Osteocyte (in vitro differentiated cells): ENCODE measurements around the gene NUTM2D. TPM values are rescaled to one million over a fixed set of nuclear protein-coding genes. Genes with fewer than 3 reads are reported as not detected.
"Not testable (repeated sequence)": the region's sequence is repeated elsewhere in the genome, so short reads cannot be mapped to it uniquely, and the experiment has no call there.

Experiments
- DNase-seq: peaks from one replicate; pipeline ENCODE4 v3.0.0; 2021; ENCODE audit warnings: mixed read lengths; ENCODE audit not compliant: unreplicated experiment; ENCODE audit errors: extremely low spot score
- H3K27ac Mint-ChIP-seq: one replicate; pipeline ENCODE4 v1.8.0; 2021; ENCODE audit warnings: mild to moderate bottlenecking, mixed read lengths; ENCODE audit not compliant: unreplicated experiment
- H3K27me3 Mint-ChIP-seq: one replicate; pipeline ENCODE4 v1.8.0; 2021; ENCODE audit warnings: mixed read lengths; ENCODE audit not compliant: unreplicated experiment
- H3K36me3 Mint-ChIP-seq: one replicate; pipeline ENCODE4 v1.8.0; 2021; ENCODE audit warnings: mixed read lengths; ENCODE audit not compliant: unreplicated experiment
- H3K4me1 Mint-ChIP-seq: one replicate; pipeline ENCODE4 v1.8.0; 2021; ENCODE audit warnings: mixed read lengths; ENCODE audit not compliant: unreplicated experiment
- H3K4me3 Mint-ChIP-seq: one replicate; pipeline ENCODE4 v1.8.0; 2021; ENCODE audit warnings: mild to moderate bottlenecking, moderate library complexity, mixed read lengths; ENCODE audit not compliant: unreplicated experiment
- H3K9me3 Mint-ChIP-seq: one replicate; pipeline ENCODE4 v1.8.0; 2021; ENCODE audit warnings: mixed read lengths; ENCODE audit not compliant: unreplicated experiment
- total RNA-seq: library from RNA; stranded (reverse); gene quantifications from 2 replicates; pipeline ENCODE4 v1.2.1, GENCODE V29; 2021

NUTM2D gene
- total RNA-seq, 1 donor from 2014 or later: 6.9 TPM

- DNase-seq, H3K27ac Mint-ChIP-seq, H3K4me3 Mint-ChIP-seq, H3K27me3 Mint-ChIP-seq, H3K36me3 Mint-ChIP-seq, H3K4me1 Mint-ChIP-seq, H3K9me3 Mint-ChIP-seq: not testable (repeated sequence)
Observed at GRCh38 chr10:87374091-87374490, 16.5 kb downstream of the NUTM2D start.

GRCh38 chr10:87379115-87379514, 21.6 kb downstream of the NUTM2D start:
- H3K36me3 Mint-ChIP-seq, H3K9me3 Mint-ChIP-seq, H3K4me3 Mint-ChIP-seq, DNase-seq, H3K27ac Mint-ChIP-seq, H3K4me1 Mint-ChIP-seq, H3K27me3 Mint-ChIP-seq: not testable (repeated sequence)

GRCh38 chr10:87383149-87383857, 25.8 kb downstream of the NUTM2D start:
- not testable (repeated sequence) for H3K9me3 Mint-ChIP-seq, H3K4me1 Mint-ChIP-seq, H3K36me3 Mint-ChIP-seq, H3K27me3 Mint-ChIP-seq, DNase-seq, H3K27ac Mint-ChIP-seq, H3K4me3 Mint-ChIP-seq

- not testable (repeated sequence) for H3K4me1 Mint-ChIP-seq, H3K27ac Mint-ChIP-seq, H3K27me3 Mint-ChIP-seq, DNase-seq, H3K36me3 Mint-ChIP-seq, H3K4me3 Mint-ChIP-seq, H3K9me3 Mint-ChIP-seq
Observed at GRCh38 chr10:87384283-87384682, 26.7 kb downstream of the NUTM2D start.

GRCh38 chr10:87385762-87386360, 28.3 kb downstream of the NUTM2D start:
- H3K27me3 Mint-ChIP-seq: not testable (repeated sequence)

GRCh38 chr10:87391360-87391759, 33.8 kb downstream of the NUTM2D start:
- peaks cover 16% of the 10 kb centered on the region for H3K27me3 Mint-ChIP-seq
- H3K27ac Mint-ChIP-seq, H3K36me3 Mint-ChIP-seq, H3K4me3 Mint-ChIP-seq, H3K4me1 Mint-ChIP-seq, DNase-seq, H3K9me3 Mint-ChIP-seq: not testable (repeated sequence)

More at GRCh38 chr10:87385762-87386360, 28.3 kb downstream of the NUTM2D start:
- H3K27ac Mint-ChIP-seq, H3K9me3 Mint-ChIP-seq, DNase-seq, H3K4me1 Mint-ChIP-seq, H3K4me3 Mint-ChIP-seq, H3K36me3 Mint-ChIP-seq: not testable (repeated sequence)

GRCh38 chr10:87396206-87396605, 38.7 kb downstream of the NUTM2D start:
- peaks cover 16% of the 10 kb centered on the region for H3K27me3 Mint-ChIP-seq
- not testable (repeated sequence) for DNase-seq, H3K4me3 Mint-ChIP-seq, H3K27ac Mint-ChIP-seq, H3K36me3 Mint-ChIP-seq, H3K4me1 Mint-ChIP-seq, H3K9me3 Mint-ChIP-seq

- H3K9me3 Mint-ChIP-seq, DNase-seq, H3K4me3 Mint-ChIP-seq, H3K27ac Mint-ChIP-seq, H3K4me1 Mint-ChIP-seq, H3K36me3 Mint-ChIP-seq: not testable (repeated sequence)
- peaks cover 20% of the 10 kb centered on the region for H3K27me3 Mint-ChIP-seq
Observed at GRCh38 chr10:87398436-87398835, 40.9 kb downstream of the NUTM2D start.

- not testable (repeated sequence) for H3K4me3 Mint-ChIP-seq, H3K4me1 Mint-ChIP-seq, DNase-seq, H3K36me3 Mint-ChIP-seq, H3K9me3 Mint-ChIP-seq, H3K27ac Mint-ChIP-seq
- peaks cover 53% of the 10 kb centered on the region for H3K27me3 Mint-ChIP-seq
Observed at GRCh38 chr10:87407516-87408467, 50.2 kb downstream of the NUTM2D start.

- H3K4me3 Mint-ChIP-seq, DNase-seq, H3K9me3 Mint-ChIP-seq, H3K27ac Mint-ChIP-seq, H3K36me3 Mint-ChIP-seq, H3K4me1 Mint-ChIP-seq: not testable (repeated sequence)
- H3K27me3 Mint-ChIP-seq: peaks cover 33% of the 10 kb centered on the region
Observed at GRCh38 chr10:87413921-87414320, 56.4 kb downstream of the NUTM2D start.
